Mucosa of rectum (tissue), 2 donors: ENCODE results near the gene FAM131A.
A peak's percentile ranks its signal among the peaks of the same experiment; 100 is the strongest.

Source experiments
- H3K27ac ChIP-seq, 2 donors: one replicate each; pipeline ENCODE4 v1.7.0; 2013; ENCODE audit warnings: inconsistent platforms in 2 of 2, low read depth in 2 of 2, low read length in 2 of 2
- H3K27me3 ChIP-seq, 2 donors: one replicate each; pipeline ENCODE4 v1.7.0; 2013; ENCODE audit warnings: low read length in 2 of 2; ENCODE audit not compliant: control insufficient read depth in 2 of 2, insufficient read depth in 2 of 2
- H3K36me3 ChIP-seq, 2 donors: one replicate each; pipeline ENCODE4 v1.7.0; 2013; ENCODE audit warnings: low read length in 2 of 2; ENCODE audit not compliant: control insufficient read depth in 2 of 2, insufficient read depth in 2 of 2
- H3K4me1 ChIP-seq, 2 donors: one replicate each; pipeline ENCODE4 v1.7.0; 2013; ENCODE audit warnings: low read length in 2 of 2, mild to moderate bottlenecking in 1 of 2; ENCODE audit not compliant: control insufficient read depth in 2 of 2, insufficient read depth in 2 of 2
- H3K4me3 ChIP-seq, 2 donors: one replicate each; pipeline ENCODE4 v1.7.0; 2013; ENCODE audit warnings: low read length in 2 of 2
- H3K9ac ChIP-seq, 2 donors: one replicate each; pipeline ENCODE4 v1.7.0; 2013; ENCODE audit warnings: low read length in 2 of 2, low read depth in 1 of 2, mild to moderate bottlenecking in 1 of 2
- H3K9me3 ChIP-seq, 2 donors: one replicate each; pipeline ENCODE4 v1.7.0; 2013; ENCODE audit warnings: low read length in 2 of 2; ENCODE audit not compliant: control insufficient read depth in 2 of 2
- donor health status: healthy.
- donor health status: Normal muscosa, but diverticular disease.

The FAM131A gene

GRCh38 chr3:184357248-184358123 is 20.1 kb downstream of the FAM131A start:
- H3K4me1 ChIP-seq: peaks cover 24 to 27% of the 10 kb centered on the region in 2 donors
- no peak overlapping the region for H3K9ac ChIP-seq
- H3K27ac ChIP-seq: no peak overlapping the region
- no peaks in the 10 kb centered on the region for H3K27me3 ChIP-seq
- no peaks in the 10 kb centered on the region for H3K9me3 ChIP-seq
- H3K36me3 ChIP-seq: peaks cover 30 to 31% of the 10 kb centered on the region in 2 donors
- H3K4me3 ChIP-seq: no peak overlapping the region

- peaks cover 19 to 20% of the 10 kb centered on the region in 2 donors for H3K4me1 ChIP-seq
These were observed 20.8 kb downstream of the FAM131A start for GRCh38 chr3:184358124-184358767.

DNA sequence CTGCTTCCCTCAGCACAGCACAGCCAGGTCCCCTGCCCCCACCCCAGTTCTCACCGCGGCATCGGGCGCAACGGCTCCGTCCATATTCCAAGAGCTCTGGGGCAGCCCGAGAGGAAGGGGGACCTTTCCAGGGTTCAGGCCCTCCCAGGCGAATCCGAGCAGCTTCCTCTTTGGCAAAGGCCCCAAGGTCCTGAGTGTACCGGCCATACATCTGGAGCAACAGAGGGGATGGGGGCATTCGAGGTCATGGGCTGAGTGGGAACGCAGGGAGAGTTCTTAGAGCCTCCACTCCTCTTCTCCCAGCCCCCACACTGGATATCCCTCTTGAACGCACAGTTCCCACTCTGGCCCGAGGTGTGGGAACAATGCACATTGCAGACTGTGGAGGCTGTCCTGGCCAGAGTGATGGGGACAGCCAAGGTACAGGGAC is 21.5 kb downstream of the FAM131A start:
- H3K27ac ChIP-seq: no peak overlapping the region

More at GRCh38 chr3:184358124-184358767, 20.8 kb downstream of the FAM131A start:
- H3K9me3 ChIP-seq: no peaks in the 10 kb centered on the region
- H3K4me3 ChIP-seq: no peak overlapping the region
- H3K27me3 ChIP-seq: no peaks in the 10 kb centered on the region
- no peak overlapping the region for H3K27ac ChIP-seq
- H3K9ac ChIP-seq: no peak overlapping the region
- H3K36me3 ChIP-seq: peaks cover 25 to 31% of the 10 kb centered on the region in 2 donors

GRCh38 chr3:184359610-184360009 is 22.2 kb downstream of the FAM131A start:
- Histone ChIP-seq H3K4me3 (peak overlapping the region in 1 of 2 donors; percentile 87), H3K36me3 (peaks cover 19 to 28% of the 10 kb centered on the region in 2 donors), H3K4me1 (peaks cover 18 to 26% of the 10 kb centered on the region in 2 donors), H3K27me3 (no peaks in the 10 kb centered on the region), H3K9ac (peak overlapping the region in 1 of 2 donors; percentile 23), H3K27ac (no peak overlapping the region), H3K9me3 (no peaks in the 10 kb centered on the region)

More for the DNA sequence above, 21.5 kb downstream of the FAM131A start:
- no peak overlapping the region for H3K9ac ChIP-seq
- peaks cover 18 to 23% of the 10 kb centered on the region in 2 donors for H3K4me1 ChIP-seq
- no peaks in the 10 kb centered on the region for H3K27me3 ChIP-seq
- no peak overlapping the region for H3K4me3 ChIP-seq
- H3K36me3 ChIP-seq: peaks cover 19 to 26% of the 10 kb centered on the region in 2 donors
- no peaks in the 10 kb centered on the region for H3K9me3 ChIP-seq

DNA sequence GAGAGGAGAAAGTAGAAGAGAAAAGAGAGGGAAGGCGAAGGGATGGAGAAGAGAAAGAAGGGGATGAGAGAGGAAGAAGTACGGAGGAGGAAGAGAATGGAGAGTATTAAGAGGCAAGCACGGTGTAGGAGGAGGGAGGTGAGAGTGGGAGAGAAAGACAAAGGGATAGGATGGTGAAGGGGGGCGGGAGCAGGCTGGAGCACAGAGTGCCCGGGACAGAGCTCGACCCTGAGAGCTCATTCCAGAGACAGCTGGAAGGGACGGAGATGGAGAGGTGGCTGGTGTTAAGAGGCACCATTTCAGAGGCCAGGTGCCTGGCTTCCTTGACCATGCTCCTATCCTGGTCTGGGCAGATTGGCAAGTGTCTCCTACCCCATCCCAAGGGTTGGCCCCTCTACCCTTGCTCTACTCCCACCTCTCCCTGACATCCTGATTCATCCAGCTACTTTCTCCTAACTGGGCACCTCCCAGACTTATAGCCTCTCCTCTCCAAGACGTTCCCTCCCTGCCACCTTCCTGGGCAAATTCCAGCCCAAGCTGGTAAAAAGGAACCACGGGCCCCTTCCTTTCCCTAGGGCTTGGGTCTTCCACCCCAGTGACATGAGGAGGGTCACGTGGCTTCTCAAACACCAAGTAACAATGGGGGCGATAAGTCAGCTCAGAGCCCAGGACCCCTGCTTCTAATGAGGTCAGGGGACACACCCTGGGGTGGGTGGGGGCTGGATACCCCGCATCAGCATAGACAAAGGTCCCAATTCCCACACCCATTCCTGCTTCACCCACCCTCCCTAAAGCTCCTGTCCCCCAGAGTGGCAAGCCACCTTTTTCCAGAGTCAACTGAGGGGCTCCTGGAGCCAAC is 22.9 kb downstream of the FAM131A start:
- Histone ChIP-seq H3K27ac (peak overlapping the region; percentile 97 to 99), H3K27me3 (no peaks in the 10 kb centered on the region), H3K9ac (peak overlapping the region; percentile 81 to 98), H3K9me3 (no peaks in the 10 kb centered on the region), H3K4me3 (peak overlapping the region; percentile 87 to 89), H3K36me3 (peaks cover 23 to 31% of the 10 kb centered on the region in 2 donors), H3K4me1 (peaks cover 20 to 27% of the 10 kb centered on the region in 2 donors)

DNA sequence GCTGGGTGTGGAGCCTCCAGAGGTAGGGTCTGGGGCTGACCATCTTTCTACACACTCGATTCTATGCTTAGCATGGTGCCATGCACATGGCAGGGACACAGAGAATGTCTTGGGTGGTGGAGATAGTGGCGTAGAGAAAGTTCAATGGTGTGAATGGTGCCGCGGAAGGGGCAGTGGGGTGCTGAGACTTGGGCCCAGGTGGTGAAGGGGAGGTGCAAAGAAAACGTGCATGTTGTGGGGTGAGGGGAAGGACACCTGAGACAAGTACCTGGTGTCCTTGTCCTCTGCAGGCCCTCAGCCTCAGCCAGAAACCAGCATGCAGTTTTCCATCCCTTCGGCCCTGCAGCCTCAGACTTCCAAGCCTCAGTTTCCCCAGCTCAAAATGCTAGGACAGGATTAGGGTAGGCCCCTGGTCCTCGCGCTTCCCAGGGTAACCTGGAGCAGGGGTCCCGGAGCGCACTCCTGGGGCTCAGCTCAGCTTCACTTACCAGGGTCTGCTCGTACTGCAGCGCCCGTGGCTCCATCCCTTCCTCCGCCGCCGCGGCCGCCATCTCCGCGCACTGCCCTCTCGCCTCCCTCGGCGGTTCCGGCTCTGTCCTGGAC is 23.6 kb downstream of the FAM131A start:
- H3K4me1 ChIP-seq: peaks cover 20 to 27% of the 10 kb centered on the region in 2 donors
- peaks cover 20 to 27% of the 10 kb centered on the region in 2 donors for H3K36me3 ChIP-seq
- peak overlapping the region; percentile 81 to 98 for H3K9ac ChIP-seq
- H3K4me3 ChIP-seq: peak overlapping the region; percentile 87 to 89
- peak overlapping the region; percentile 97 to 99 for H3K27ac ChIP-seq
- no peaks in the 10 kb centered on the region for H3K27me3 ChIP-seq
- no peaks in the 10 kb centered on the region for H3K9me3 ChIP-seq

DNA sequence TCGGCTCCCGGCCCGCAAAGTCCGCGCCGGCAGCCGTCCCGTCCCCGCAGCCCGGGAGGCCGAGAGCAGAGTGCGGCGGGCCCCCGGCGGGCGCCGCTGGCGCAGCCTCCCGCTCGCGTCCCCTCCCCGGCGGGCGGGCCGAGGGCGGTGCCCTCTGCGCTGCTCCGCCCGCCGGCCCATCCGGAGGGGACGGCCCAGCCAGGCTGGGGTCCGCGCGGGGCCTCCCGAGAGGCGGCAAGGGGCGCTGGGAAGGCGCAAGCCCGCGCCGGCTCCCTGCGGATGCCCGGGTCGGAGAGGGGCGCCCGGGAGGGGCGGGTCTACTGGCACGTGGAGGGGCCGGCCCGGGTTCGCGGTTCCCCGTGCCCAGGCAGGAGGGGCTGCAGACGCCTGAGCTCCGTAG is 24.1 kb downstream of the FAM131A start, which contains the start of the genes CLCN2 and POLR2H:
TSS of gene CLCN2 (minus strand) at position 74 of the 400 bp plus-strand sequence. CDS start 126 bp downstream, outside the sequence.
TSS of gene POLR2H (plus strand) at position 179 of the 400 bp plus-strand sequence. CDS start 1,783 bp downstream, outside the sequence.
- peak within 1 kb of the TSS; percentile 97 to 99 for H3K27ac ChIP-seq
- no peaks in the 10 kb centered on the region for H3K27me3 ChIP-seq
- peak within 1 kb of the TSS; percentile 94 to 98 for H3K9ac ChIP-seq
- H3K36me3 ChIP-seq: peaks cover 21 to 28% of the 10 kb centered on the region in 2 donors
- H3K4me1 ChIP-seq: peaks cover 20 to 27% of the 10 kb centered on the region in 2 donors
- no peaks in the 10 kb centered on the region for H3K9me3 ChIP-seq
- peak within 1 kb of the TSS; percentile 87 to 89 for H3K4me3 ChIP-seq

DNA sequence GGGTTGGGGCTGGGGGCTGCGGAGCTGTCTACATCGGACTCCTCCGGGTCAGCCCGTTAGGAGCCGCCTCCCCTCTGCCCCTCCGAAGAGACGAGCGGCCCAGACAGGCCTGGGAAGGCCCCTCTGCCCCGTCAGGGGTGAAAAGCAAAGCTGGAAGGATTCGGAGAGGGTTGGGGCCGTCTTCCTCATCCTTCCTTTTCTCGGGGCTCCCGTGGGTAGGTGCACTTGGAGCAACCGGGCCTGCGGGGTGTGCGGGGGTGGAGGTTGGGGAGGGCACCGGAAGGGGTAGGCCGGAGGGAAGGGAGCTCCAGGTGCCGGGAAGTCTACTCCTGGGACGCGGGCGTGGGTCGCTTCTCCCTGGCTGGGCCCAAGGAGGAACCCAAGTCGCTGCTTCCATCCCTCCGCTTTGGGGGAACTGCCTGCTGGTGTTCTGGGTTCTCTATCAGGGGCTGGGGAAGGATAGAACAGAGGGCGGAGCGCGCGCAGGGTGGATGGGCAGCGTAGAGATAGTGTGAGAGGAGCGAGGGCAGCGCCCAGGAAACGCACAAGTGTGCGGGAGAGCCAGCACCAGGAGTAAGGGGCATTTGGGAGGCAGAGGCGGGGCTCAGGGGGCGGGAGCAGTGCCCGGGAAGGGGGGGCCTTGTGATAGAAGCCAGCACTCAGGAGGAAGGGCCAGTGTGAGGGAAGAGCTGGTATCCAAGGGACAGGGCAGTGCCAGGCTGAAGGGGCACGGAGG is 24.7 kb downstream of the FAM131A start:
- H3K4me3 ChIP-seq: peak overlapping the region; percentile 87 to 89
- peak overlapping the region; percentile 94 to 98 for H3K9ac ChIP-seq
- H3K4me1 ChIP-seq: peaks cover 20 to 27% of the 10 kb centered on the region in 2 donors
- peak overlapping the region; percentile 97 to 99 for H3K27ac ChIP-seq
- no peaks in the 10 kb centered on the region for H3K9me3 ChIP-seq
- no peaks in the 10 kb centered on the region for H3K27me3 ChIP-seq
- H3K36me3 ChIP-seq: peaks cover 24 to 29% of the 10 kb centered on the region in 2 donors
